ENCODE measurements around the gene SLC7A14. TPM values are rescaled to one million over a fixed set of nuclear protein-coding genes. Genes with fewer than 3 reads are reported as not detected.

The SLC7A14 gene
- total RNA-seq, result 0.02 and 0.07 TPM in 2 replicates
- polyA plus RNA-seq, result 0.37 and 0.57 TPM in 2 replicates
- 0.54 and 0.83 TPM in 2 replicates for polyA plus RNA-seq (2011; cell fraction: cytosol; rRNA removed)
- polyA plus RNA-seq (2011; cell fraction: nucleus; rRNA removed), result 0.37 and 0.64 TPM in 2 replicates
- 0.60 and 0.63 TPM in 2 replicates for polyA plus RNA-seq (2012)
- polyA minus RNA-seq, result 1.3 and 1.6 TPM in 2 replicates
- polyA minus RNA-seq (2011; cell fraction: cytosol; rRNA and poly(A)+ RNA removed), result not detected
- 0.43 and 0.48 TPM in 2 replicates for polyA minus RNA-seq (2011; cell fraction: nucleus; rRNA and poly(A)+ RNA removed)
- Bru-seq, nascent RNA, result percentile 16 among the genes with signal in this experiment
- BruChase-seq, experiment 1, labeled RNA remaining after a 6-hour chase, result percentile 6 among the genes with signal in this experiment
- percentile 5 among the genes with signal in this experiment for BruChase-seq, experiment 2, labeled RNA remaining after a 2-hour chase
- long read RNA-seq, partial matches to known transcripts, result 0 of 2 reads
- long read RNA-seq, other reads (novel, unspliced or antisense), result 2 of 2 reads

DNA sequence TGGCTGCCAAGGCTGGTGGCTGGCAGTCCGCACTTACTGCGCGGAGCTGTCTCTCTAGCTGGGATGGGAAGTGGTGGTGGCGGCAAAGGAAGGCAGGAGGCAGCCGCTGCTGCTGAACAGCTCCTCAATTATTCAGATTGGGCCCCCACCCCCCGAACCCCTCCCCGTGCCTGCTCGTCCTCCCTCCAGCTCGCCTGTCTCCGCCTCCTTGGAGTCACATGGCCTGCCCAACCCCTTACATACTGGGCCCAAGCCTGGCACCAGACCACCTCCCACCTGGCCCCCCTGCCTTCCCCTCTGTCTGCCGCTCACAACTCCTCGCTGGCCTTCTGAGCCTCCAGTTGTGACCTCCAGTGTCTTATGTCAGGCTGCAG lies at the start of gene SLC7A14:
Gene SLC7A14, minus strand, starts transcription at position 139 of the 374 bp plus-strand sequence. CDS start 59,139 bp downstream, outside the sequence.
- Histone ChIP-seq H4K20me1 (replicated peaks; ENCODE audit: control insufficient read depth, extremely low read depth, insufficient read depth, low read length) (no peaks in the 10 kb centered on the region), H3K4me2 (ENCODE audit: insufficient read depth, low read length) (peak within 1 kb of the TSS; percentile 76), H3K9me1 (replicated peaks; ENCODE audit: control insufficient read depth, extremely low read depth, insufficient read depth, low read length) (no peaks in the 10 kb centered on the region), H3K27ac (ENCODE audit: insufficient read depth, low read depth, low read length) (no peak within 1 kb of the TSS), H3K9me3 (replicated peaks; ENCODE audit: control insufficient read depth, insufficient read depth, low read length) (no peaks in the 10 kb centered on the region), H3K9ac (replicated peaks; ENCODE audit: extremely low read depth, insufficient read depth, low read length) (no peak within 1 kb of the TSS), H3K4me1 (ENCODE audit: control insufficient read depth, extremely low read depth, insufficient read depth, low read length) (peaks cover 12% of the 10 kb centered on the region), H3K79me2 (ENCODE audit: control insufficient read depth, insufficient read depth, low read length) (no peaks in the 10 kb centered on the region), H3K4me3 (replicated peaks in 1 of 3; ENCODE audit: insufficient read depth in 1 of 3, low read depth in 1 of 3, low read length in 3 of 3) (peak within 1 kb of the TSS; percentile 32 to 38 (median 34)), H3K36me3 (ENCODE audit: control insufficient read depth in 2 of 2, extremely low read depth in 1 of 2, insufficient read depth in 2 of 2, low read length in 2 of 2) (no peaks in the 10 kb centered on the region), H3K27me3 (ENCODE audit: control insufficient read depth in 2 of 2, insufficient read depth in 2 of 2, low read length in 2 of 2) (peaks cover 25 to 33% of the 10 kb centered on the region in 2 experiments), H2AFZ (ENCODE audit: low read depth, low read length) (peak within 1 kb of the TSS; percentile 50)
- ChIA-PET POLR2A (no interaction called here), CTCF (interaction anchor here (0.7 to 5.2 kb wide), 7 partner anchors 16 to 225 kb away, joined by 3 to 66 read pairs (median 4); no protein-coding TSS in a partner anchor)
- dilution Hi-C loops (cut with MboI; ENCODE audit: extremely low pct_ligation_motif_present, low sequenced_read_pairs), result no loop called here
- FAIRE-seq (no peak), DNase-seq (ENCODE audit: low read depth, low spot score) (no peak)
- TF ChIP-seq GATA2 (IDR thresholded peaks at IDR 0.05; ENCODE audit: insufficient read depth, insufficient read length, low read depth, low read length) (no peak), MAX (IDR thresholded peaks at IDR 0.05; ENCODE audit: insufficient read depth, insufficient read length) (no peak), POLR2A (IDR thresholded peaks at IDR 0.05; ENCODE audit: low read depth, low read length) (no peak), FOS (IDR thresholded peaks at IDR 0.05; ENCODE audit: borderline replicate concordance, insufficient read depth, low read length) (no peak), MYC (IDR thresholded peaks at IDR 0.05; ENCODE audit: low read depth, low read length) (no peak), POLR2AphosphoS5 (IDR thresholded peaks at IDR 0.05; ENCODE audit: insufficient read depth, low read depth, low read length) (no peak), CTCF (IDR thresholded peaks at IDR 0.05; ENCODE audit: extremely low read depth in 1 of 2, insufficient read depth in 1 of 2, low read depth in 1 of 2, low read length in 2 of 2) (no peak), EZH2 (IDR thresholded peaks at IDR 0.05; ENCODE audit: borderline replicate concordance, low read depth, low read length, severe bottlenecking) (no peak), JUN (IDR thresholded peaks at IDR 0.05; ENCODE audit: borderline replicate concordance, insufficient read depth, insufficient read length, low read depth) (no peak)
- intact Hi-C loops (cut with micrococcal nuclease), result loop anchor here (10.0 kb wide), 1 partner anchor 219 kb away; no protein-coding TSS in a partner anchor
- no TSS peak for BruUV-seq (replicated peaks)
